Measurements from ENCODE around the gene NR5A2.

- TF ChIP-seq, protein P1, sequence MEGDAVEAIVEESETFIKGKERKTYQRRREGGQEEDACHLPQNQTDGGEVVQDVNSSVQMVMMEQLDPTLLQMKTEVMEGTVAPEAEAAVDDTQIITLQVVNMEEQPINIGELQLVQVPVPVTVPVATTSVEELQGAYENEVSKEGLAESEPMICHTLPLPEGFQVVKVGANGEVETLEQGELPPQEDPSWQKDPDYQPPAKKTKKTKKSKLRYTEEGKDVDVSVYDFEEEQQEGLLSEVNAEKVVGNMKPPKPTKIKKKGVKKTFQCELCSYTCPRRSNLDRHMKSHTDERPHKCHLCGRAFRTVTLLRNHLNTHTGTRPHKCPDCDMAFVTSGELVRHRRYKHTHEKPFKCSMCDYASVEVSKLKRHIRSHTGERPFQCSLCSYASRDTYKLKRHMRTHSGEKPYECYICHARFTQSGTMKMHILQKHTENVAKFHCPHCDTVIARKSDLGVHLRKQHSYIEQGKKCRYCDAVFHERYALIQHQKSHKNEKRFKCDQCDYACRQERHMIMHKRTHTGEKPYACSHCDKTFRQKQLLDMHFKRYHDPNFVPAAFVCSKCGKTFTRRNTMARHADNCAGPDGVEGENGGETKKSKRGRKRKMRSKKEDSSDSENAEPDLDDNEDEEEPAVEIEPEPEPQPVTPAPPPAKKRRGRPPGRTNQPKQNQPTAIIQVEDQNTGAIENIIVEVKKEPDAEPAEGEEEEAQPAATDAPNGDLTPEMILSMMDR (conservative IDR thresholded peaks at IDR 0.05; ENCODE audit: low read length) = no peak
- no peak for TF ChIP-seq EZH2phosphoT487 (IDR thresholded peaks at IDR 0.05; ENCODE audit: borderline replicate concordance)
Observed at GRCh38 chr1:199979071-199979470, 48.4 kb upstream of the NR5A2 start.
